ENCODE measurements around the gene C3orf85.
"Not testable (repeated sequence)": the region's sequence is repeated elsewhere in the genome, so short reads cannot be mapped to it uniquely, and the experiment has no call there.

Gene C3orf85

DNA sequence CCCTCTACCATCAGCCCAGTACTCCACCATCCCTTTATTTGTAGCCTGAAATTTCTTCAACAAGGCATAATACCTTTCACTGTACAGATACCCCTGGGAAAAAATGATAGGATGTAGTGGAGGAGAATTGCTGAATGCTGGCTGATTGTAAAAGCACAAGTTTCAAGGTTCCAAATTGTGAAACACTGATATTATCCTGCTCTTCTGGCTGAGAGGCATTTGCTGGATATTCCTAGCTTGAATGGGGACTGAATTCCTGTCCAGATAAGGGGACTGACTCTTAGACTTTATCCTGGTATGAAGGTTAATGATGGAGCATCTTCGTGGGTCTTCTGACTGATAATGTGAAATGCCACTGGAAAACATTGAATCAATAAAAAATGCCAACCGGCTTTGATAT, 9.0 kb upstream of the C3orf85 start:
- TF ChIP-seq ZFX (IDR thresholded peaks at IDR 0.05) (no peak), CTCF (conservative IDR thresholded peaks at IDR 0.05) (no peak)
- no peak overlapping the region for H3K27ac ChIP-seq

DNA sequence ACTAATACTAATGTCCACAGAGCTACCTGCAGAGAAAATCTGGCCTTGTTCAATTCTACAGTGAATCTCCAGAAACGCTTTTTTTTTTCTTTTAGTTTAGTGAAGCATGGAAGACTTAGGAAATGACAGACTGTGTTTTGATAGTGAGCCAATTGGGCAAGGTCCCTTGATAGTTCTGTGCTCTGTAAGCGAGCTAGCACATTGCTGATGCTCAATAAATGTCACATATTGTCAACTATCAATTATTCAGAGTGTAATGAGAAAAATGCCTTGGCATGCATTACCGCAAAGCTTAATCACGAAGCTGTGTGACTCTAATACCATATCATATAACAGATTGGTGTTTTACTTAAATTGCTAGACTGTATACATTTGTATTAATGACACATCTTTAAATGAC, 5.2 kb upstream of the C3orf85 start:
- H3K27ac ChIP-seq, result no peak overlapping the region
- TF ChIP-seq ZFX (IDR thresholded peaks at IDR 0.05), result no peak
- no peak for TF ChIP-seq CTCF (conservative IDR thresholded peaks at IDR 0.05)

DNA sequence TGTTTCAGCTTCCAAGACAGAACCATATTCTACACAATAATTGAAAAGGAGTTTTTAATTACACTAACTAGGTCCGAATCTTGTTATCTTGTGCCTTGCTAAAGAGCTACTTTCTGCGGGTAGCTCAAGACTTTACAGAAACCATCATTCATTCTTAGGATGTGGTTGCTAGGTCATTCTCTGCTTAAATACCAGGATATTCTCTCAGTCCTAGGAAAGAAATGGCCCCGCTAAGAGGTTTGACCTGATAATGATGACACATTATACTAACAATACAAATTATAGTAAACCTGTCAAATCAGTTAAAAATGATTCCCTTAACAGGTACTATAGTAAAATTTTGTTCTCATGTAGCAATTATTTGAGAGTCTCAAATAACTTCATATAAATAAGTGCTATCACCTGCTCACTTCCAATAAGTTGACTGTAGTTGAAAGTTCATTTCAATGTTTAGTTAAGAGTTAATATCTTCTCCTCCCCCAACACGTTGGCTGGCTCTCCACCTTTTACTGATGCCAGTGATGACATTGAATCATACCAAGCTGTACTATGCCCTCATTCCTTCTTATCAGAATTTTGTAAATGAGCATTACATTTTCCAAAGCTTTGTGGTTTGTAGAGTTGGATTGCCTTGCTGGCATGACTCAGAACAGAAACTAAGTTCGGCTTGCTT, 3.6 kb upstream of the C3orf85 start:
- TF ChIP-seq ZFX (IDR thresholded peaks at IDR 0.05) (no peak), CTCF (conservative IDR thresholded peaks at IDR 0.05) (no peak)
- no peak overlapping the region for H3K27ac ChIP-seq

GRCh38 chr3:109133474-109133816, 3.1 kb upstream of the C3orf85 start:
- not testable (repeated sequence) for H3K27ac ChIP-seq

DNA sequence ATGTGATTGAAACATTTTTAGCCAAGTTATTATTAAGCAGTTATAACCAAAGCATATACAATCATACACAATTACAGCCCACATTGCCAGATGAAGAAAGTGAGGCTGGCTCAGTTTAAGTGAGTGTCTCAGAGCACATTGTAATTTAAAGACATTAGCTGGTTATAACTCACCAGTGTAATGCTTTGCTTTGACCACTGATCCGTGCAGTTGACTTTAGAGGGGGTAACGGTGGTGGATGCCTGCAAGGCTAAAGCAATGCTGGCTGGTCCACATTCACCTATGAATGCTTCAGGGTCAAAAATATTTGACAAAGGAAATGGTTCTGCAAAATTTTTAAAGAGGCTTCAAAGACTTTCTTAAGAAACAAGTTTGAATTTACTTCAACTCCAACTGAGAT, 1.2 kb downstream of the C3orf85 start:
- no peak overlapping the region for H3K27ac ChIP-seq

DNA sequence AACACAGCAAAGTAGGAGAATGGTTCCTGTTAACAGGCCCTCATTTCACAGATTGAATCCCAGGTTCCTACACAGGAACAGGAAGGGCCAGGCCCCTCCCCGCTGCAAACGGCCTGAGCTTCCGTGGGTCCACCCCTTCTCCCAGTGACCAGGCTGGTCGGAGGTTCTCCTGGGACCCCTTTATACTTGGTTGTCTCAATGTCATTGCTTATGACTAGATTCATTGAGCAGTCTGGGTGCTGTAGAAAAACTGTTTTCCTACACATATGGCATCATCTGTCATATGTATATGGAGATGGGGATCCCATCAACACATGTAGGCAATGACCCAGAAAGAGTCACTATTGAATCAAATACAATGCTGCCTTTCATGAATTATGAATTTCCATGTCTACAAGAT, 3.8 kb downstream of the C3orf85 start:
- no peak overlapping the region for H3K27ac ChIP-seq
- TF ChIP-seq CTCF (conservative IDR thresholded peaks at IDR 0.05) (no peak), ZFX (IDR thresholded peaks at IDR 0.05) (no peak)

More for the DNA sequence above, 1.2 kb downstream of the C3orf85 start:
- no peak for TF ChIP-seq CTCF (conservative IDR thresholded peaks at IDR 0.05)

- TF ChIP-seq CTCF (conservative IDR thresholded peaks at IDR 0.05) (no peak), ZFX (IDR thresholded peaks at IDR 0.05) (no peak)
- H3K27ac ChIP-seq, result no peak overlapping the region
These were observed 7.1 kb downstream of the C3orf85 start for GRCh38 chr3:109143646-109144045.

DNA sequence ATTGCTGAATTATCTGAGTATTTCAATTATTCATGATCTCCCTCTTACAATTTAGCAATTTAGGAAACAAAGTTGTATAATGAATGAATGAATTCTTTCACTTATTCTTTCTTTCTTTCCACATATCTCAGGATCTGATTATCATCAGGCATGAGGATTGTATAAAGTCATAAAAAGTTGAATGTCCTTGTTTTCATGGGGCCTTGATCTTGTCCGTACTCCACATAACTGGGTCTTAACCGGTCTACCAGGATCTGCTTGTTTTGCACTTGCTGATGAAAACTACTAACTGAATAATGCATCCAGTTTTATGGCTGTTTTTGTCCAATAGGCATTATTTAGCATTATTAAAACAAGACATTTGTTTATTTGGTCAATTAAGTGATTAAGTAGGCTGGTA, 12.6 kb downstream of the C3orf85 start:
- no peak overlapping the region for H3K27ac ChIP-seq
- no peak for TF ChIP-seq ZFX (IDR thresholded peaks at IDR 0.05)
- no peak for TF ChIP-seq CTCF (conservative IDR thresholded peaks at IDR 0.05)
